HEK293 (cell line): Measurements from ENCODE around the gene ZNF232.

Source experiments
- KLF1 ChIP-seq: fragments of 450-650 bp; formaldehyde crosslinking; IDR thresholded peaks from 2 replicates; pipeline ENCODE4 v1.5.1; 2016; ENCODE audit warnings: missing biosample characterization, missing genetic modification characterization
- KLF10 ChIP-seq: fragments of 450-650 bp; IDR thresholded peaks from 2 replicates; pipeline ENCODE4 v1.5.1; 2018; ENCODE audit warnings: missing biosample characterization, mild to moderate bottlenecking, missing genetic modification characterization
- SP3 ChIP-seq: fragments of 450-650 bp; formaldehyde crosslinking; IDR thresholded peaks from 2 replicates; pipeline ENCODE4 v1.5.1; 2016; ENCODE audit warnings: missing biosample characterization, missing genetic modification characterization
- SP7 ChIP-seq: fragments of 450-650 bp; formaldehyde crosslinking; IDR thresholded peaks from 2 replicates; pipeline ENCODE4 v1.5.1; 2016; ENCODE audit warnings: missing biosample characterization, missing genetic modification characterization
- ZBTB17 ChIP-seq: fragments of 450-650 bp; formaldehyde crosslinking; IDR thresholded peaks from 2 replicates; pipeline ENCODE4 v1.5.1; 2016; ENCODE audit warnings: missing biosample characterization, missing genetic modification characterization
- ZBTB21 ChIP-seq: fragments of 450-650 bp; formaldehyde crosslinking; IDR thresholded peaks from 2 replicates; pipeline ENCODE4 v1.5.1; 2017; ENCODE audit warnings: missing biosample characterization, missing genetic modification characterization
- ZNF169 ChIP-seq: fragments of 450-650 bp; formaldehyde crosslinking; IDR thresholded peaks from 2 replicates; pipeline ENCODE4 v1.5.1; 2016; ENCODE audit warnings: missing biosample characterization, missing genetic modification characterization
- ZNF292 ChIP-seq: fragments of 450-650 bp; formaldehyde crosslinking; IDR thresholded peaks from 2 replicates; pipeline ENCODE4 v1.5.1; 2016; ENCODE audit warnings: low read depth, missing biosample characterization, missing genetic modification characterization, borderline replicate concordance
- ZNF335 ChIP-seq: fragments of 450-650 bp; formaldehyde crosslinking; conservative IDR thresholded peaks from 2 replicates; pipeline ENCODE4 v1.5.1; 2016; ENCODE audit warnings: missing biosample characterization, missing genetic modification characterization
- ZNF37A ChIP-seq: fragments of 450-650 bp; IDR thresholded peaks from 2 replicates; pipeline ENCODE4 v1.5.1; 2018; ENCODE audit warnings: missing biosample characterization, missing genetic modification characterization
- ZNF391 ChIP-seq: fragments of 450-650 bp; formaldehyde crosslinking; IDR thresholded peaks from 2 replicates; pipeline ENCODE4 v1.5.1; 2016; ENCODE audit warnings: low read depth, missing biosample characterization, missing genetic modification characterization, borderline replicate concordance
- ZNF404 ChIP-seq: fragments of 450-650 bp; formaldehyde crosslinking; IDR thresholded peaks from 2 replicates; pipeline ENCODE4 v1.5.1; 2017; ENCODE audit warnings: missing biosample characterization, missing genetic modification characterization
- ZNF416 ChIP-seq: fragments of 450-650 bp; formaldehyde crosslinking; IDR thresholded peaks from 2 replicates; pipeline ENCODE4 v1.5.1; 2016; ENCODE audit warnings: missing biosample characterization, missing genetic modification characterization
- ZNF510 ChIP-seq: fragments of 450-650 bp; formaldehyde crosslinking; IDR thresholded peaks from 2 replicates; pipeline ENCODE4 v1.5.1; 2018; ENCODE audit warnings: mild to moderate bottlenecking, missing genetic modification characterization, missing biosample characterization; ENCODE audit not compliant: insufficient replicate concordance
- ZNF571 ChIP-seq: fragments of 450-650 bp; formaldehyde crosslinking; IDR thresholded peaks from 2 replicates; pipeline ENCODE4 v1.5.0; 2017; ENCODE audit warnings: missing biosample characterization, missing genetic modification characterization
- ZNF621 ChIP-seq: fragments of 450-650 bp; formaldehyde crosslinking; IDR thresholded peaks from 2 replicates; pipeline ENCODE4 v1.5.1; 2017; ENCODE audit warnings: missing biosample characterization, missing genetic modification characterization
- ZNF747 ChIP-seq: fragments of 450-650 bp; formaldehyde crosslinking; IDR thresholded peaks from 2 replicates; pipeline ENCODE4 v1.5.1; 2016; ENCODE audit warnings: missing biosample characterization, missing genetic modification characterization
- ZNF768 ChIP-seq: fragments of 450-650 bp; formaldehyde crosslinking; IDR thresholded peaks from 2 replicates; pipeline ENCODE4 v1.5.1; 2018; ENCODE audit warnings: missing biosample characterization, mild to moderate bottlenecking, missing genetic modification characterization
- ZNF776 ChIP-seq: fragments of 450-650 bp; formaldehyde crosslinking; IDR thresholded peaks from 2 replicates; pipeline ENCODE4 v1.5.0; 2017; ENCODE audit warnings: missing biosample characterization, missing genetic modification characterization, borderline replicate concordance
- ZNF791 ChIP-seq: fragments of 450-650 bp; formaldehyde crosslinking; IDR thresholded peaks from 2 replicates; pipeline ENCODE4 v1.5.1; 2016; ENCODE audit warnings: missing biosample characterization, missing genetic modification characterization
- ZNF837 ChIP-seq: fragments of 450-650 bp; formaldehyde crosslinking; IDR thresholded peaks from 2 replicates; pipeline ENCODE4 v1.5.1; 2016; ENCODE audit warnings: missing biosample characterization, missing genetic modification characterization
- ZSCAN30 ChIP-seq: fragments of 450-650 bp; IDR thresholded peaks from 2 replicates; pipeline ENCODE4 v1.5.1; 2018; ENCODE audit warnings: missing biosample characterization, mild to moderate bottlenecking, missing genetic modification characterization, moderate library complexity
- TF ChIP-seq, protein P1 (sequence below): fragments of 450-650 bp; formaldehyde crosslinking; IDR thresholded peaks from 2 replicates; pipeline ENCODE4; 2016; ENCODE audit warnings: missing biosample characterization, missing genetic modification characterization
- TF ChIP-seq, protein P2 (sequence below): fragments of 450-650 bp; formaldehyde crosslinking; conservative IDR thresholded peaks from 2 replicates; pipeline ENCODE4 v1.5.1; 2016; ENCODE audit warnings: low read depth, missing biosample characterization, missing genetic modification characterization
- TF ChIP-seq, protein P3 (sequence below): fragments of 450-650 bp; formaldehyde crosslinking; IDR thresholded peaks from 2 replicates; pipeline ENCODE4 v1.5.1; 2017; ENCODE audit warnings: missing biosample characterization, missing genetic modification characterization
- TF ChIP-seq, protein P4 (sequence below): sonication (generic); formaldehyde crosslinking; IDR thresholded peaks from 2 replicates; pipeline ENCODE4 v1.8.1; 2022; ENCODE audit warnings: mild to moderate bottlenecking, moderate library complexity, missing genetic modification reagents
- TF ChIP-seq, protein P5 (sequence below): fragments of 450-650 bp; formaldehyde crosslinking; conservative IDR thresholded peaks from 2 replicates; pipeline ENCODE4 v1.5.1; 2016; ENCODE audit warnings: low read depth, missing biosample characterization, missing genetic modification characterization

ZNF232 gene

DNA sequence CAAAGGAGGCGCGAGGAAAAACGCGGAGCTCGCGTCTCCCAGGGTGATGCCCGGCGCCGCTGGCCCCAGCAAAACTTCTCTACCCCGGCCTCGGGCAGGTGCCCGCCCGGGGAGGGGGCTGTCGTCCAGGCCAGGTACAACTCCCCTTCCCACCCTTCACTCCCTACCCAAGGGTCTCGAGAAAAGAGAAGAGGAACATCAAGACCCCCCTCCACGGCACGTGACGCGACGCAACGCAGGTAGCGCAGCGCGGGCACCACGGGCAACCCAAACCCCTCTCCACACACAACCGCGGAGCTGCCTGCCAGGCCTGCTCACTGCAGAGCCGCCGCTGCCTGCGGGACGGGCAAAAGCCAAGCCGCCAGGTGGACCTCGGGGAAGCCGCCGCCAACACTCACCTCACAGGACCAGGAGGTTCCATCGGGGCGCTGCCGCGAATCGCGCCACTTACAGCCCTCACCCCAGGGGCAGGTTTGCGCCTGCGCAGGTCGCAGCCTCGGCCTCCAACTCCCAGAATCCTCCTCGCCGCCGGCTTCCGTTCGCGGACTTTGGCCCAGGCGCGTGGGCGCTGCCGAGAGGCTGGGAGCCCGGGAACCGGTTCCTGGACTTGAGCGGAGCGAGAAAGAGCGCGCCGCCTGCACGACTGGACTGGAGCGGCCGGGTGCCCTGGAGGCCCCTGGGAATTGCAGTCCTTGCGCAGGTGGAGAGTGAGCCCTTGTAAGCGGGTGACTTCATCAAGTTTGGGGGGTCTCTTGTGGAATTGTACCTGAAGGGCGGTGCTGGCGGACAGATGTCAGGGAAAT lies at the start of gene ZNF232 (continued):
- TF ChIP-seq, protein P1, sequence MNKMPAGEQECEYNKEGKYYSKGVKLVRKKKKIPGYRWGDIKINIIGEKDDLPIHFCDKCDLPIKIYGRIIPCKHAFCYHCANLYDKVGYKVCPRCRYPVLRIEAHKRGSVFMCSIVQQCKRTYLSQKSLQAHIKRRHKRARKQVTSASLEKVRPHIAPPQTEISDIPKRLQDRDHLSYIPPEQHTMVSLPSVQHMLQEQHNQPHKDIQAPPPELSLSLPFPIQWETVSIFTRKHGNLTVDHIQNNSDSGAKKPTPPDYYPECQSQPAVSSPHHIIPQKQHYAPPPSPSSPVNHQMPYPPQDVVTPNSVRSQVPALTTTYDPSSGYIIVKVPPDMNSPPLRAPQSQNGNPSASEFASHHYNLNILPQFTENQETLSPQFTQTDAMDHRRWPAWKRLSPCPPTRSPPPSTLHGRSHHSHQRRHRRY (tag by site-specific recombination) = no peak
- TF ChIP-seq ZNF37A (tag by site-specific recombination) = no peak
- no peak for TF ChIP-seq ZNF747 (tag by site-specific recombination)
- peak; percentile 90 for TF ChIP-seq ZSCAN30 (tag by site-specific recombination)
- TF ChIP-seq, protein P2, sequence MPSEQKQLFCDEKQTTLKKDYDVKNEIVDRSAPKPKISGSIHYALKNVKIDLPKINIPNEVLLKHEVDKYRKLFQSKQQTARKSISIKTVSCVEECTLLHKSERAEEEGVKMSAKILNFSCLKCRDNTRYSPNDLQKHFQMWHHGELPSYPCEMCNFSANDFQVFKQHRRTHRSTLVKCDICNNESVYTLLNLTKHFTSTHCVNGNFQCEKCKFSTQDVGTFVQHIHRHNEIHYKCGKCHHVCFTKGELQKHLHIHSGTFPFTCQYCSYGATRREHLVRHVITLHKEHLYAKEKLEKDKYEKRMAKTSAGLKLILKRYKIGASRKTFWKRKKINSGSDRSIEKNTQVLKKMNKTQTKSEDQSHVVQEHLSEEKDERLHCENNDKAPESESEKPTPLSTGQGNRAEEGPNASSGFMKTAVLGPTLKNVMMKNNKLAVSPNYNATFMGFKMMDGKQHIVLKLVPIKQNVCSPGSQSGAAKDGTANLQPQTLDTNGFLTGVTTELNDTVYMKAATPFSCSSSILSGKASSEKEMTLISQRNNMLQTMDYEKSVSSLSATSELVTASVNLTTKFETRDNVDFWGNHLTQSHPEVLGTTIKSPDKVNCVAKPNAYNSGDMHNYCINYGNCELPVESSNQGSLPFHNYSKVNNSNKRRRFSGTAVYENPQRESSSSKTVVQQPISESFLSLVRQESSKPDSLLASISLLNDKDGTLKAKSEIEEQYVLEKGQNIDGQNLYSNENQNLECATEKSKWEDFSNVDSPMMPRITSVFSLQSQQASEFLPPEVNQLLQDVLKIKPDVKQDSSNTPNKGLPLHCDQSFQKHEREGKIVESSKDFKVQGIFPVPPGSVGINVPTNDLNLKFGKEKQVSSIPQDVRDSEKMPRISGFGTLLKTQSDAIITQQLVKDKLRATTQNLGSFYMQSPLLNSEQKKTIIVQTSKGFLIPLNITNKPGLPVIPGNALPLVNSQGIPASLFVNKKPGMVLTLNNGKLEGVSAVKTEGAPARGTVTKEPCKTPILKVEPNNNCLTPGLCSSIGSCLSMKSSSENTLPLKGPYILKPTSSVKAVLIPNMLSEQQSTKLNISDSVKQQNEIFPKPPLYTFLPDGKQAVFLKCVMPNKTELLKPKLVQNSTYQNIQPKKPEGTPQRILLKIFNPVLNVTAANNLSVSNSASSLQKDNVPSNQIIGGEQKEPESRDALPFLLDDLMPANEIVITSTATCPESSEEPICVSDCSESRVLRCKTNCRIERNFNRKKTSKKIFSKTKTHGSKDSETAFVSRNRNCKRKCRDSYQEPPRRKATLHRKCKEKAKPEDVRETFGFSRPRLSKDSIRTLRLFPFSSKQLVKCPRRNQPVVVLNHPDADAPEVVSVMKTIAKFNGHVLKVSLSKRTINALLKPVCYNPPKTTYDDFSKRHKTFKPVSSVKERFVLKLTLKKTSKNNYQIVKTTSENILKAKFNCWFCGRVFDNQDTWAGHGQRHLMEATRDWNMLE (tag by site-specific recombination) = no peak; the same call in none of the 2 replicates
- TF ChIP-seq ZNF510 (tag by site-specific recombination) = no peak
- TF ChIP-seq ZNF791 (tag by site-specific recombination) = no peak
- TF ChIP-seq ZNF837 (tag by site-specific recombination) = no peak
- no peak for TF ChIP-seq ZNF768 (tag by site-specific recombination)
- TF ChIP-seq ZBTB21 (tag by site-specific recombination) = no peak
- TF ChIP-seq ZNF571 (tag by site-specific recombination) = no peak
- TF ChIP-seq KLF1 (tag by site-specific recombination) = no peak
- TF ChIP-seq, protein P3, sequence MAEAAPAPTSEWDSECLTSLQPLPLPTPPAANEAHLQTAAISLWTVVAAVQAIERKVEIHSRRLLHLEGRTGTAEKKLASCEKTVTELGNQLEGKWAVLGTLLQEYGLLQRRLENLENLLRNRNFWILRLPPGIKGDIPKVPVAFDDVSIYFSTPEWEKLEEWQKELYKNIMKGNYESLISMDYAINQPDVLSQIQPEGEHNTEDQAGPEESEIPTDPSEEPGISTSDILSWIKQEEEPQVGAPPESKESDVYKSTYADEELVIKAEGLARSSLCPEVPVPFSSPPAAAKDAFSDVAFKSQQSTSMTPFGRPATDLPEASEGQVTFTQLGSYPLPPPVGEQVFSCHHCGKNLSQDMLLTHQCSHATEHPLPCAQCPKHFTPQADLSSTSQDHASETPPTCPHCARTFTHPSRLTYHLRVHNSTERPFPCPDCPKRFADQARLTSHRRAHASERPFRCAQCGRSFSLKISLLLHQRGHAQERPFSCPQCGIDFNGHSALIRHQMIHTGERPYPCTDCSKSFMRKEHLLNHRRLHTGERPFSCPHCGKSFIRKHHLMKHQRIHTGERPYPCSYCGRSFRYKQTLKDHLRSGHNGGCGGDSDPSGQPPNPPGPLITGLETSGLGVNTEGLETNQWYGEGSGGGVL (tag by site-specific recombination) = no peak
- peak; percentile 40 for TF ChIP-seq KLF10 (tag by site-specific recombination)
- TF ChIP-seq ZNF621 (tag by site-specific recombination) = no peak
- 0 out of 2 replicates have a peak, but pooled peaks have one; percentile 62 for TF ChIP-seq SP7 (tag by site-specific recombination)
- TF ChIP-seq ZNF404 (tag by site-specific recombination) = no peak
- TF ChIP-seq ZNF416 (tag by site-specific recombination) = no peak
- TF ChIP-seq, protein P4, sequence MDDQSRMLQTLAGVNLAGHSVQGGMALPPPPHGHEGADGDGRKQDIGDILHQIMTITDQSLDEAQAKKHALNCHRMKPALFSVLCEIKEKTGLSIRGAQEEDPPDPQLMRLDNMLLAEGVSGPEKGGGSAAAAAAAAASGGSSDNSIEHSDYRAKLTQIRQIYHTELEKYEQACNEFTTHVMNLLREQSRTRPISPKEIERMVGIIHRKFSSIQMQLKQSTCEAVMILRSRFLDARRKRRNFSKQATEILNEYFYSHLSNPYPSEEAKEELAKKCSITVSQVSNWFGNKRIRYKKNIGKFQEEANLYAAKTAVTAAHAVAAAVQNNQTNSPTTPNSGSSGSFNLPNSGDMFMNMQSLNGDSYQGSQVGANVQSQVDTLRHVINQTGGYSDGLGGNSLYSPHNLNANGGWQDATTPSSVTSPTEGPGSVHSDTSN = peak; percentile 79
- no peak for TF ChIP-seq ZNF169
- TF ChIP-seq SP3 (tag by site-specific recombination) = peak; percentile 53
- no peak for TF ChIP-seq ZNF292 (tag by site-specific recombination)
- TF ChIP-seq ZNF391 (tag by site-specific recombination) = 0 out of 2 replicates have a peak, but pooled peaks have one; percentile 12
- TF ChIP-seq ZNF335 (tag by site-specific recombination) = peak; percentile 98
- peak; percentile 97 for TF ChIP-seq ZBTB17 (tag by site-specific recombination)
- TF ChIP-seq, protein P5, sequence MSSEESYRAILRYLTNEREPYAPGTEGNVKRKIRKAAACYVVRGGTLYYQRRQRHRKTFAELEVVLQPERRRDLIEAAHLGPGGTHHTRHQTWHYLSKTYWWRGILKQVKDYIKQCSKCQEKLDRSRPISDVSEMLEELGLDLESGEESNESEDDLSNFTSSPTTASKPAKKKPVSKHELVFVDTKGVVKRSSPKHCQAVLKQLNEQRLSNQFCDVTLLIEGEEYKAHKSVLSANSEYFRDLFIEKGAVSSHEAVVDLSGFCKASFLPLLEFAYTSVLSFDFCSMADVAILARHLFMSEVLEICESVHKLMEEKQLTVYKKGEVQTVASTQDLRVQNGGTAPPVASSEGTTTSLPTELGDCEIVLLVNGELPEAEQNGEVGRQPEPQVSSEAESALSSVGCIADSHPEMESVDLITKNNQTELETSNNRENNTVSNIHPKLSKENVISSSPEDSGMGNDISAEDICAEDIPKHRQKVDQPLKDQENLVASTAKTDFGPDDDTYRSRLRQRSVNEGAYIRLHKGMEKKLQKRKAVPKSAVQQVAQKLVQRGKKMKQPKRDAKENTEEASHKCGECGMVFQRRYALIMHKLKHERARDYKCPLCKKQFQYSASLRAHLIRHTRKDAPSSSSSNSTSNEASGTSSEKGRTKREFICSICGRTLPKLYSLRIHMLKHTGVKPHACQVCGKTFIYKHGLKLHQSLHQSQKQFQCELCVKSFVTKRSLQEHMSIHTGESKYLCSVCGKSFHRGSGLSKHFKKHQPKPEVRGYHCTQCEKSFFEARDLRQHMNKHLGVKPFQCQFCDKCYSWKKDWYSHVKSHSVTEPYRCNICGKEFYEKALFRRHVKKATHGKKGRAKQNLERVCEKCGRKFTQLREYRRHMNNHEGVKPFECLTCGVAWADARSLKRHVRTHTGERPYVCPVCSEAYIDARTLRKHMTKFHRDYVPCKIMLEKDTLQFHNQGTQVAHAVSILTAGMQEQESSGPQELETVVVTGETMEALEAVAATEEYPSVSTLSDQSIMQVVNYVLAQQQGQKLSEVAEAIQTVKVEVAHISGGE (tag by site-specific recombination) = peak; percentile 85
- TF ChIP-seq ZNF776 (tag by site-specific recombination) = no peak
